Testis (tissue), 2 donors: Measurements from ENCODE around the gene KRT27.

Source experiments
- CTCF ChIP-seq, 3 experiments: fragments of 450-650 bp in 2 of 3; fragments of 200-600 bp in 1 of 3; sonication (generic) in 1 of 3; IDR thresholded peaks; one replicate each; pipeline ENCODE4 v1.5.1; 2016 to 2019; ENCODE audit warnings: antibody characterized with exemption in 3 of 3, mild to moderate bottlenecking in 2 of 3, moderate library complexity in 1 of 3
- POLR2A ChIP-seq: fragments of 450-650 bp; IDR thresholded peaks from one replicate; pipeline ENCODE4 v1.6.1; 2017; ENCODE audit warnings: antibody characterized with exemption, mild to moderate bottlenecking, moderate library complexity

GRCh38 chr17:40815381-40815780, 33.0 kb upstream of the KRT27 start:
- TF ChIP-seq POLR2A (no peak), CTCF (IDR thresholded peaks at IDR 0.05) (no peak)
